Adrenal gland (tissue), 5 donors: ENCODE measurements around the gene PRRC2B.

ENCODE experiments used
- CTCF ChIP-seq, 6 experiments: fragments of 450-650 bp in 4 of 6; fragments of 200-600 bp in 2 of 6; sonication (generic) in 1 of 6; IDR thresholded peaks; 1 replicate in 5 of 6; 2 replicates in 1 of 6; pipeline versions ENCODE4 v1.5.1 to v1.8.0; 2016 to 2021; ENCODE audit warnings: antibody characterized with exemption in 6 of 6, mild to moderate bottlenecking in 2 of 6, moderate library complexity in 1 of 6
- POLR2A ChIP-seq, 2 donors: fragments of 450-650 bp; IDR thresholded peaks; one replicate each; pipeline ENCODE4 v1.6.1; 2017; ENCODE audit warnings: antibody characterized with exemption in 2 of 2, mild to moderate bottlenecking in 2 of 2, moderate library complexity in 1 of 2
- donor health status: DM: no; HTN: no; CAD: no.

- TF ChIP-seq POLR2A (IDR thresholded peaks at IDR 0.05) (no peak), CTCF (IDR thresholded peaks at IDR 0.05) (no peak)
These were observed 44.4 kb upstream of the PRRC2B start for GRCh38 chr9:131349522-131349880.
